ENCODE results near the gene ANGPTL3. TPM values are rescaled to one million over a fixed set of nuclear protein-coding genes. Genes with fewer than 3 reads are reported as not detected.
"Not testable (repeated sequence)": the region's sequence is repeated elsewhere in the genome, so short reads cannot be mapped to it uniquely, and the experiment has no call there.

The ANGPTL3 gene
- total RNA-seq (not detected in 2 replicates), polyA plus RNA-seq (not detected in 2 replicates), polyA minus RNA-seq (not detected in 2 replicates)
- not detected for total RNA-seq (2013)

- intact Hi-C loops (cut with micrococcal nuclease): no loop called here
- DNase-seq (no peak), ATAC-seq (ENCODE audit: low read depth) (no peak)
- Mint-ChIP-seq H3K4me3 (no peak within 1 kb of the TSS), H3K4me1 (no peaks in the 10 kb centered on the region), H3K9me3 (ENCODE audit: insufficient read depth) (no peaks in the 10 kb centered on the region), H3K27me3 (no peaks in the 10 kb centered on the region), H3K27ac (no peak within 1 kb of the TSS)
- H3K4me1 ChIP-seq (ENCODE audit: control insufficient read depth in 2 of 2, insufficient read depth in 2 of 2, low read length in 2 of 2): no peaks in the 10 kb centered on the region
- no peak within 1 kb of the TSS for H2AFZ ChIP-seq (ENCODE audit: insufficient read depth, low read depth, low read length, poor library complexity, severe bottlenecking)
- H3K9ac ChIP-seq (ENCODE audit: low read length): no peak within 1 kb of the TSS
- no peak within 1 kb of the TSS for H3K4me3 ChIP-seq (ENCODE audit: control extremely low read depth in 1 of 5, extremely low read depth in 1 of 5, insufficient read depth in 1 of 5, low read depth in 2 of 5, low read length in 4 of 5)
- no CpG with 5 or more reads among the region's 3 CpGs for whole genome bisulfite sequencing (ENCODE audit: insufficient coverage)
- H4K20me1 ChIP-seq (ENCODE audit: control insufficient read depth, insufficient read depth, low read length, poor library complexity, severe bottlenecking): no peaks in the 10 kb centered on the region
- no peaks in the 10 kb centered on the region for H3K27me3 ChIP-seq (replicated peaks in 1 of 4; ENCODE audit: control extremely low read depth in 1 of 4, control insufficient read depth in 3 of 4, insufficient read depth in 4 of 4, low read length in 3 of 4)
- POLR2A ChIA-PET: no interaction called here
- no peak within 1 kb of the TSS for H3K4me2 ChIP-seq (replicated peaks; ENCODE audit: low read depth, low read length, poor library complexity, severe bottlenecking)
- no peaks in the 10 kb centered on the region for H3K79me2 ChIP-seq (ENCODE audit: control insufficient read depth, insufficient read depth, low read length)
- H3K27ac ChIP-seq (ENCODE audit: low read length in 2 of 2): no peak within 1 kb of the TSS
- TF ChIP-seq EZH2 (IDR thresholded peaks at IDR 0.05; ENCODE audit: borderline replicate concordance, insufficient read depth, low read depth, low read length, poor library complexity, severe bottlenecking): no peak
- TF ChIP-seq CTCF (IDR thresholded peaks at IDR 0.05): no peak
- CTCF ChIA-PET: no interaction called here
- no peaks in the 10 kb centered on the region for H3K36me3 ChIP-seq (replicated peaks in 1 of 2; ENCODE audit: control extremely low read depth in 1 of 2, control insufficient read depth in 1 of 2, extremely low read depth in 1 of 2, insufficient read depth in 2 of 2, low read length in 1 of 2)
- H3K9me3 ChIP-seq (ENCODE audit: control extremely low read depth in 1 of 3, control insufficient read depth in 2 of 3, insufficient read depth in 1 of 3, low read length in 2 of 3): no peaks in the 10 kb centered on the region
Observed at GRCh38 chr1:62597281-62597680, at the start of gene ANGPTL3. TSS of gene ANGPTL3 (plus strand) at chr1:62597520. CDS start at chr1:62597567, 47 bp downstream.

GRCh38 chr1:62561306-62561705 is 36.0 kb upstream of the ANGPTL3 start:
- Mint-ChIP-seq H3K27me3 (no peaks in the 10 kb centered on the region), H3K27ac (no peak overlapping the region), H3K4me3 (no peak overlapping the region), H3K4me1 (peaks cover 12% of the 10 kb centered on the region), H3K9me3 (ENCODE audit: insufficient read depth) (no peaks in the 10 kb centered on the region)
- Histone ChIP-seq H3K36me3 (replicated peaks in 1 of 2; ENCODE audit: control extremely low read depth in 1 of 2, control insufficient read depth in 1 of 2, extremely low read depth in 1 of 2, insufficient read depth in 2 of 2, low read length in 1 of 2) (no peaks in the 10 kb centered on the region), H3K4me3 (ENCODE audit: control extremely low read depth in 1 of 5, extremely low read depth in 1 of 5, insufficient read depth in 1 of 5, low read depth in 2 of 5, low read length in 4 of 5) (no peak overlapping the region), H2AFZ (ENCODE audit: insufficient read depth, low read depth, low read length, poor library complexity, severe bottlenecking) (no peak overlapping the region), H3K4me2 (replicated peaks; ENCODE audit: low read depth, low read length, poor library complexity, severe bottlenecking) (no peak overlapping the region), H3K9me3 (ENCODE audit: control extremely low read depth in 1 of 3, control insufficient read depth in 2 of 3, insufficient read depth in 1 of 3, low read length in 2 of 3) (no peaks in the 10 kb centered on the region), H4K20me1 (ENCODE audit: control insufficient read depth, insufficient read depth, low read length, poor library complexity, severe bottlenecking) (no peaks in the 10 kb centered on the region), H3K27me3 (replicated peaks in 1 of 4; ENCODE audit: control extremely low read depth in 1 of 4, control insufficient read depth in 3 of 4, insufficient read depth in 4 of 4, low read length in 3 of 4) (no peaks in the 10 kb centered on the region), H3K4me1 (ENCODE audit: control insufficient read depth in 2 of 2, insufficient read depth in 2 of 2, low read length in 2 of 2) (no peaks in the 10 kb centered on the region), H3K9ac (ENCODE audit: low read length) (no peak overlapping the region), H3K79me2 (ENCODE audit: control insufficient read depth, insufficient read depth, low read length) (no peaks in the 10 kb centered on the region), H3K27ac (ENCODE audit: low read length in 2 of 2) (no peak overlapping the region)
- POLR2A ChIA-PET: no interaction called here
- ATAC-seq (ENCODE audit: low read depth): no peak
- no peak for DNase-seq
- intact Hi-C loops (cut with micrococcal nuclease): no loop called here
- WGBS (ENCODE audit: insufficient coverage): no CpG with 5 or more reads among the region's 2 CpGs
- CTCF ChIA-PET: no interaction called here
- TF ChIP-seq CTCF (IDR thresholded peaks at IDR 0.05) (no peak), EZH2 (IDR thresholded peaks at IDR 0.05; ENCODE audit: borderline replicate concordance, insufficient read depth, low read depth, low read length, poor library complexity, severe bottlenecking) (no peak)

- H3K4me1 ChIP-seq (ENCODE audit: control insufficient read depth in 2 of 2, insufficient read depth in 2 of 2, low read length in 2 of 2); intact Hi-C loops (cut with micrococcal nuclease); H3K27ac ChIP-seq (ENCODE audit: low read length in 2 of 2); H3K9me3 ChIP-seq (ENCODE audit: control extremely low read depth in 1 of 3, control insufficient read depth in 2 of 3, insufficient read depth in 1 of 3, low read length in 2 of 3); H3K36me3 ChIP-seq (replicated peaks in 1 of 2; ENCODE audit: control extremely low read depth in 1 of 2, control insufficient read depth in 1 of 2, extremely low read depth in 1 of 2, insufficient read depth in 2 of 2, low read length in 1 of 2); H3K79me2 ChIP-seq (ENCODE audit: control insufficient read depth, insufficient read depth, low read length); DNase-seq; H4K20me1 ChIP-seq (ENCODE audit: control insufficient read depth, insufficient read depth, low read length, poor library complexity, severe bottlenecking); H3K27me3 ChIP-seq (replicated peaks in 1 of 4; ENCODE audit: control extremely low read depth in 1 of 4, control insufficient read depth in 3 of 4, insufficient read depth in 4 of 4, low read length in 3 of 4); H3K9ac ChIP-seq (ENCODE audit: low read length); H3K4me2 ChIP-seq (replicated peaks; ENCODE audit: low read depth, low read length, poor library complexity, severe bottlenecking); CTCF ChIA-PET; H2AFZ ChIP-seq (ENCODE audit: insufficient read depth, low read depth, low read length, poor library complexity, severe bottlenecking); POLR2A ChIA-PET; H3K9me3 Mint-ChIP-seq (ENCODE audit: insufficient read depth); H3K27me3 Mint-ChIP-seq; H3K4me3 ChIP-seq (ENCODE audit: control extremely low read depth in 1 of 5, extremely low read depth in 1 of 5, insufficient read depth in 1 of 5, low read depth in 2 of 5, low read length in 4 of 5); ATAC-seq (ENCODE audit: low read depth); H3K27ac Mint-ChIP-seq; H3K4me3 Mint-ChIP-seq: not testable (repeated sequence)
- WGBS (ENCODE audit: insufficient coverage): no CpG with 5 or more reads among the region's 1 CpG
- peaks cover 12% of the 10 kb centered on the region for H3K4me1 Mint-ChIP-seq
Observed at GRCh38 chr1:62567182-62567581, 30.1 kb upstream of the ANGPTL3 start.

Data from B cell (primary cell).